WTC11 (cell line): ENCODE results near the gene ZFP82. TPM values are rescaled to one million over a fixed set of nuclear protein-coding genes. Genes with fewer than 3 reads are reported as not detected.
A peak's percentile ranks its signal among the peaks of the same experiment; 100 is the strongest.

ENCODE experiments used
- ATAC-seq: fragments of 200-7000 bp; cut with Tn5 transposase; 2 replicates; pipeline ENCODE4 v1.10.0; 2021; ENCODE audit warnings: mild to moderate bottlenecking, moderate library complexity
- CTCF ChIA-PET: fragments of 300-600 bp; sonication (Branson Sonifier 250); formaldehyde crosslinking; loops from one replicate; lab custom pipeline; 2021; ENCODE audit warnings: antibody characterized with exemption; lab: Charles Lee
- POLR2A ChIA-PET: fragments of 350-600 bp; sonication (Branson Sonifier 250); formaldehyde crosslinking; loops from one replicate; lab custom pipeline; 2021; ENCODE audit warnings: antibody characterized with exemption; lab: Charles Lee
- DNase-seq: peaks from one replicate; pipeline ENCODE4 v3.0.0; 2021; ENCODE audit warnings: low spot score
- H3K27ac Mint-ChIP-seq: 2 replicates; pipeline ENCODE4 v1.8.0; 2021; ENCODE audit warnings: mixed read lengths
- H3K27me3 Mint-ChIP-seq: 2 replicates; pipeline ENCODE4 v1.8.0; 2021; ENCODE audit warnings: low read depth, mild to moderate bottlenecking, moderate library complexity, mixed read lengths
- H3K36me3 Mint-ChIP-seq: 2 replicates; pipeline ENCODE4 v1.8.0; 2021; ENCODE audit warnings: mixed read lengths
- H3K4me1 Mint-ChIP-seq: 2 replicates; pipeline ENCODE4 v1.8.0; 2022; ENCODE audit warnings: mixed read lengths
- H3K4me3 Mint-ChIP-seq: 2 replicates; pipeline ENCODE4 v1.8.0; 2021; ENCODE audit warnings: mild to moderate bottlenecking, moderate library complexity, mixed read lengths
- H3K9me3 Mint-ChIP-seq: 2 replicates; pipeline ENCODE4 v1.8.0; 2021; ENCODE audit warnings: mixed read lengths
- AR ChIP-seq: fragments of 250-450 bp; sonication (Bioruptor Pico); IDR thresholded peaks from 2 replicates; pipeline ENCODE4 v1.9.0; 2021; ENCODE audit warnings: mild to moderate bottlenecking
- ATF2 ChIP-seq: sonication (generic); formaldehyde crosslinking; IDR thresholded peaks from 2 replicates; pipeline ENCODE4 v1.8.1; 2022; ENCODE audit warnings: low read depth, missing genetic modification reagents, borderline replicate concordance
- CREM ChIP-seq: sonication (generic); formaldehyde crosslinking; IDR thresholded peaks from 2 replicates; pipeline ENCODE4 v1.8.1; 2022; ENCODE audit warnings: mild to moderate bottlenecking, missing genetic modification reagents, moderate library complexity
- EMX1 ChIP-seq: fragments of 250-450 bp; sonication (Bioruptor Pico); IDR thresholded peaks from 2 replicates; pipeline ENCODE4 v1.8.0; 2021; ENCODE audit warnings: mild to moderate bottlenecking
- FOXP1 ChIP-seq: sonication (generic); formaldehyde crosslinking; IDR thresholded peaks from 2 replicates; pipeline ENCODE4 v1.8.0; 2022; ENCODE audit warnings: missing genetic modification reagents, mild to moderate bottlenecking, moderate library complexity, borderline replicate concordance
- GTF2I ChIP-seq: fragments of 250-450 bp; sonication (Bioruptor Pico); conservative IDR thresholded peaks from 2 replicates; pipeline ENCODE4 v1.4.0; 2021; ENCODE audit warnings: mild to moderate bottlenecking
- IRF1 ChIP-seq: sonication (generic); formaldehyde crosslinking; IDR thresholded peaks from 2 replicates; pipeline ENCODE4 v1.8.0; 2023; ENCODE audit warnings: missing genetic modification reagents
- JAZF1 ChIP-seq: fragments of 250-450 bp; sonication (Bioruptor Pico); IDR thresholded peaks from 2 replicates; pipeline ENCODE4 v1.9.0; 2021; ENCODE audit warnings: moderate library complexity, mild to moderate bottlenecking, inconsistent platforms
- KAT7 ChIP-seq: sonication (generic); formaldehyde crosslinking; IDR thresholded peaks from 2 replicates; pipeline ENCODE4 v1.8.1; 2023; ENCODE audit warnings: missing genetic modification reagents, mild to moderate bottlenecking, borderline replicate concordance
- MLX ChIP-seq: sonication (generic); formaldehyde crosslinking; IDR thresholded peaks from 2 replicates; pipeline ENCODE4 v1.8.1; 2023; ENCODE audit warnings: mild to moderate bottlenecking, missing genetic modification reagents, moderate library complexity
- NR3C1 ChIP-seq: sonication (generic); formaldehyde crosslinking; conservative IDR thresholded peaks from 2 replicates; pipeline ENCODE4 v1.8.1; 2023; ENCODE audit warnings: low read depth, mild to moderate bottlenecking, missing genetic modification reagents
- RORB ChIP-seq: fragments of 250-450 bp; sonication (Bioruptor Pico); IDR thresholded peaks from 2 replicates; pipeline ENCODE4 v1.9.0; 2021; ENCODE audit warnings: mild to moderate bottlenecking
- SP1 ChIP-seq: sonication (generic); formaldehyde crosslinking; conservative IDR thresholded peaks from 2 replicates; pipeline ENCODE4 v1.8.1; 2022; ENCODE audit warnings: missing genetic modification reagents
- TCF7 ChIP-seq: sonication (generic); formaldehyde crosslinking; IDR thresholded peaks from 2 replicates; pipeline ENCODE4 v1.8.0; 2022; ENCODE audit warnings: mild to moderate bottlenecking, low read depth, missing genetic modification reagents, moderate library complexity
- ZNF232 ChIP-seq: sonication (generic); formaldehyde crosslinking; IDR thresholded peaks from 2 replicates; pipeline ENCODE4 v1.8.0; 2022; ENCODE audit warnings: mild to moderate bottlenecking, missing genetic modification reagents
- ZNF263 ChIP-seq: sonication (generic); formaldehyde crosslinking; IDR thresholded peaks from 2 replicates; pipeline ENCODE4 v1.8.1; 2022; ENCODE audit warnings: low read depth, mild to moderate bottlenecking, moderate library complexity, missing genetic modification reagents
- ZNF281 ChIP-seq: sonication (generic); formaldehyde crosslinking; IDR thresholded peaks from 2 replicates; pipeline ENCODE4 v1.8.0; 2023; ENCODE audit warnings: mild to moderate bottlenecking, missing genetic modification reagents
- ZNF317 ChIP-seq: sonication (generic); formaldehyde crosslinking; IDR thresholded peaks from 2 replicates; pipeline ENCODE4 v1.8.1; 2023; ENCODE audit warnings: low read depth, mild to moderate bottlenecking, moderate library complexity, missing genetic modification reagents, borderline replicate concordance
- ZNF671 ChIP-seq: fragments of 250-450 bp; sonication (Bioruptor Pico); IDR thresholded peaks from 2 replicates; pipeline ENCODE4 v1.8.0; 2021; ENCODE audit warnings: mild to moderate bottlenecking
- total RNA-seq: library from RNA; stranded (reverse); gene quantifications from 3 replicates; pipeline ENCODE4 v1.2.3, GENCODE V29; 2021

Gene ZFP82
- total RNA-seq, 1 experiment from 2014 or later: 13.1 TPM

GRCh38 chr19:36392916-36393673, 25.3 kb downstream of the ZFP82 start:
- ChIA-PET POLR2A (no interaction called here), CTCF (no interaction called here)
- DNase-seq: no peak
- peaks cover 4% of the 10 kb centered on the region; the same call in 1 of the 2 replicates for H3K27me3 Mint-ChIP-seq
- no peak overlapping the region for H3K27ac Mint-ChIP-seq
- H3K9me3 Mint-ChIP-seq: peaks cover 56% of the 10 kb centered on the region
- H3K4me1 Mint-ChIP-seq: peaks cover 3% of the 10 kb centered on the region
- no peak; the same call in 1 of the 2 replicates for ATAC-seq
- TF ChIP-seq ZNF281 (CRISPR knock-in tag) (no peak), AR (CRISPR knock-in tag) (no peak)
- peaks cover 80% of the 10 kb centered on the region for H3K36me3 Mint-ChIP-seq
- H3K4me3 Mint-ChIP-seq: no peak overlapping the region

GRCh38 chr19:36379510-36379819, 39.0 kb downstream of the ZFP82 start:
- Mint-ChIP-seq H3K36me3 (no peaks in the 10 kb centered on the region), H3K9me3 (no peaks in the 10 kb centered on the region), H3K4me1 (peaks cover 9% of the 10 kb centered on the region), H3K27ac (no peak overlapping the region), H3K27me3 (peaks cover 3% of the 10 kb centered on the region), H3K4me3 (peak overlapping the region; percentile 85)
- ATAC-seq (no peak), DNase-seq (no peak)
- no peak for TF ChIP-seq ATF2 (CRISPR knock-in tag)
- no peak for TF ChIP-seq SP1
- TF ChIP-seq EMX1 (CRISPR knock-in tag): no peak
- no peak for TF ChIP-seq TCF7 (CRISPR knock-in tag)
- TF ChIP-seq RORB (CRISPR knock-in tag): no peak
- no peak for TF ChIP-seq ZNF263 (CRISPR knock-in tag)
- no peak for TF ChIP-seq JAZF1
- TF ChIP-seq MLX (CRISPR knock-in tag): no peak
- TF ChIP-seq ZNF317: no peak
- TF ChIP-seq ZNF671 (CRISPR knock-in tag): no peak
- TF ChIP-seq NR3C1 (CRISPR knock-in tag): no peak
- no peak for TF ChIP-seq KAT7 (CRISPR knock-in tag)
- no peak for TF ChIP-seq CREM (CRISPR knock-in tag)
- no peak for TF ChIP-seq FOXP1 (CRISPR knock-in tag)
- no peak for TF ChIP-seq IRF1
- TF ChIP-seq GTF2I: no peak
- no peak for TF ChIP-seq ZNF232 (CRISPR knock-in tag)
- CTCF ChIA-PET: interaction anchor here (1.5 to 2.0 kb wide), 3 partner anchors 42 to 114 kb away, joined by 4 to 5 read pairs (median 5); partner anchors contain the start of gene ZNF566
- POLR2A ChIA-PET: interaction anchor here (0.7 to 1.5 kb wide), 4 partner anchors 49 to 149 kb away, joined by 3 to 5 read pairs (median 3); partner anchors contain the start of gene ZNF566
